ENCODE measurements around the gene KCNQ1. TPM values are rescaled to one million over a fixed set of nuclear protein-coding genes. Genes with fewer than 3 reads are reported as not detected.
A peak's percentile ranks its signal among the peaks of the same experiment; 100 is the strongest.

The KCNQ1 gene
- total and polyA plus RNA-seq, 9 of the 15 experiments (the other 6 are each of a cell fraction or from before 2014, with no cell fraction given): 0.44 TPM; not detected in 8

DNA sequence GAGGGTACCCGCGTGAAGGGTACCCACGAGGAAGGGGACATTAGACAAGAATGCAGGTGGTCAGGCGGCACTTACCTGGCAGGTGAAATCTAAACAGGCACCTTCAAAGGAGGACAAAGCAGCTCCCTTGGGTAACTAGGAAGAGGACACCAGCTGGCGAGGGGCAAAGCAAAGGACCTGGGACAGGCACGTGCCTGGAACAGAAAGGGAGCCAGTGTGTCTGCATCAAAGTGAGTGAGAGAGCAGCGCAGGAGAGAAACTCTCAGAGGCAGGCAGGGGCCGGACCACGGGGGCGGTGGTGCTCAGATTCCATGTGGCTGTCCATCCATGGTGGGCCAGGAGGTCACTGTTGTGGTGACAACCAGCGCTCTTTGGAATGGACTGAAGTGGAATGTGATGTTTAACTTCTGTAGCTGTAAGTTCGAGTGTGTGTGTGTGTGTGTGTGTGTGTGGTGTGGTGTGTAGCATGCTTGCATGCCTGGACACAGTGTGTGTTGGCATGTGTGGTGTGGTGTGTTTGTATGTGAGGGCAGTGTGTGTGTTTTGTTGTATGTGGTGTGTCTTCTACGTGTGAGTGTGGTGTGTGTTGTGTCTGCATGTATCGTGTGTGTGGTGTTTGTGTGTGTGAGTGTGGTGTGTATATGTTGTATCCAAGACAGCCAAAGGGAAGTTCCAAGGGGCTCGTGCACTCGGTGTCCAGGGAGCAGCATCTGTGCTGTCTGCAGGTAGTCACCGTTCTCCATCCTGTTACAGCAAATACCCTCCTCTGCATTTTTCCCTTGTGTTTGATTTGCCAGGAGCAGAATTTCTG lies 354.3 kb downstream of the KCNQ1 start:
- Histone ChIP-seq H2AFZ (ENCODE audit: low read depth, low read length) (peak overlapping the region; percentile 22; the same call in 1 of the 2 replicates), H3K9me1 (ENCODE audit: control insufficient read depth, insufficient read depth, low read length) (peaks cover 4% of the 10 kb centered on the region), H4K20me1 (replicated peaks; ENCODE audit: control insufficient read depth, insufficient read depth, low read length) (no peaks in the 10 kb centered on the region), H3K79me2 (ENCODE audit: control insufficient read depth, insufficient read depth, low read length) (no peaks in the 10 kb centered on the region), H3K4me3 (no peak overlapping the region), H3K27me3 (ENCODE audit: control insufficient read depth in 2 of 2, insufficient read depth in 2 of 2, low read length in 2 of 2) (0 out of 5 replicates have a peak, but pooled peaks cover 0 to 5% of the 10 kb centered on the region in 2 experiments), H3K27ac (ENCODE audit: extremely low read depth, low read depth, low read length) (no peak overlapping the region), H3K4me1 (replicated peaks in 1 of 2; ENCODE audit: control insufficient read depth in 2 of 2, insufficient read depth in 2 of 2, low read length in 2 of 2) (peaks cover 11 to 82% of the 10 kb centered on the region in 2 experiments; a peak in 4 of 5 replicates), H3K9ac (ENCODE audit: insufficient read depth in 1 of 2, low read depth in 2 of 2, low read length in 2 of 2) (no peak overlapping the region), H3K4me2 (ENCODE audit: insufficient read depth, low read length) (peak overlapping the region; percentile 9; the same call in 1 of the 2 replicates), H3K9me3 (replicated peaks; ENCODE audit: control insufficient read depth, insufficient read depth, low read depth, low read length) (no peaks in the 10 kb centered on the region), H3K36me3 (ENCODE audit: control insufficient read depth, insufficient read depth, low read length) (no peaks in the 10 kb centered on the region)
- in situ Hi-C loops (cut with MboI): no loop called here
- no TSS peak for BruUV-seq (replicated peaks)
- WGBS (ENCODE audit: insufficient coverage, low coverage, missing lambda C conversion rate): 60% methylated on average over 16 of the region's 17 CpGs
- POLR2A ChIA-PET: interaction anchor here (0.8 kb wide), 1 partner anchor 152 kb away, joined by 4 read pairs; no protein-coding TSS in a partner anchor
- FAIRE-seq: peak; percentile 87
- ATAC-seq: no peak
- no peak for DNase-seq (ENCODE audit: extremely low read depth in 1 of 4, low spot score in 3 of 4)
- intact Hi-C loops (cut with micrococcal nuclease): no loop called here
- CTCF ChIA-PET (ENCODE audit: low intra/inter-chr PET ratio): no interaction called here
- TF ChIP-seq RFX7 (CRISPR knock-in tag; IDR thresholded peaks at IDR 0.05): no peak
- no peak for TF ChIP-seq EHMT2 (IDR thresholded peaks at IDR 0.05)
- peak; percentile 52 for TF ChIP-seq EGR1 (conservative IDR thresholded peaks at IDR 0.05)
- 0 out of 2 replicates have a peak, but pooled peaks have one; percentile 37 for TF ChIP-seq MCM3 (IDR thresholded peaks at IDR 0.05)
- TF ChIP-seq HNRNPLL (IDR thresholded peaks at IDR 0.05; ENCODE audit: low read depth, low read length, poor library complexity, severe bottlenecking): no peak
- no peak for TF ChIP-seq FUS (optimal IDR thresholded peaks at IDR 0.05; ENCODE audit: low read depth, low read length)
- TF ChIP-seq UBTF (IDR thresholded peaks at IDR 0.05; ENCODE audit: borderline replicate concordance in 1 of 2, low read depth in 2 of 2, low read length in 2 of 2): no peak
- no peak for TF ChIP-seq ZNF717 (CRISPR knock-in tag; IDR thresholded peaks at IDR 0.05)
- 0 out of 2 replicates have a peak, but pooled peaks have one; percentile 32 for TF ChIP-seq HDGF (IDR thresholded peaks at IDR 0.05)
- TF ChIP-seq FOSL1 (tag; conservative IDR thresholded peaks at IDR 0.05): no peak
- TF ChIP-seq ZFP30 (CRISPR knock-in tag; IDR thresholded peaks at IDR 0.05; ENCODE audit: borderline replicate concordance): no peak
- TF ChIP-seq, protein P1, sequence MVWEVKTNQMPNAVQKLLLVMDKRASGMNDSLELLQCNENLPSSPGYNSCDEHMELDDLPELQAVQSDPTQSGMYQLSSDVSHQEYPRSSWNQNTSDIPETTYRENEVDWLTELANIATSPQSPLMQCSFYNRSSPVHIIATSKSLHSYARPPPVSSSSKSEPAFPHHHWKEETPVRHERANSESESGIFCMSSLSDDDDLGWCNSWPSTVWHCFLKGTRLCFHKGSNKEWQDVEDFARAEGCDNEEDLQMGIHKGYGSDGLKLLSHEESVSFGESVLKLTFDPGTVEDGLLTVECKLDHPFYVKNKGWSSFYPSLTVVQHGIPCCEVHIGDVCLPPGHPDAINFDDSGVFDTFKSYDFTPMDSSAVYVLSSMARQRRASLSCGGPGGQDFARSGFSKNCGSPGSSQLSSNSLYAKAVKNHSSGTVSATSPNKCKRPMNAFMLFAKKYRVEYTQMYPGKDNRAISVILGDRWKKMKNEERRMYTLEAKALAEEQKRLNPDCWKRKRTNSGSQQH (CRISPR knock-in tag; IDR thresholded peaks at IDR 0.05): no peak
- TF ChIP-seq ELF4 (CRISPR knock-in tag; IDR thresholded peaks at IDR 0.05): no peak
- TF ChIP-seq ZNF507 (tag; conservative IDR thresholded peaks at IDR 0.05): no peak
- no peak for TF ChIP-seq KAT8 (IDR thresholded peaks at IDR 0.05; ENCODE audit: low read depth)
- no peak for TF ChIP-seq TOE1 (IDR thresholded peaks at IDR 0.05; ENCODE audit: borderline replicate concordance)
- TF ChIP-seq TOE1 (CRISPR knock-in tag; IDR thresholded peaks at IDR 0.05; ENCODE audit: borderline replicate concordance, low read depth): no peak
- TF ChIP-seq LARP7 (IDR thresholded peaks at IDR 0.05): 0 out of 2 replicates have a peak, but pooled peaks have one; percentile 44
- no peak for TF ChIP-seq ETV1 (tag; conservative IDR thresholded peaks at IDR 0.05; ENCODE audit: low read depth)
- TF ChIP-seq ZNF79 (CRISPR knock-in tag; IDR thresholded peaks at IDR 0.05; ENCODE audit: low read depth): no peak
